Activated naive CD4-positive, alpha-beta T cell treated with anti-CD3 and anti-CD28 coated beads, Interleukin-2, amount 50 U/mL, for 24 hours (primary cell): ENCODE results near the gene SIPA1L3.
A peak's percentile ranks its signal among the peaks of the same experiment; 100 is the strongest.

Experiments used
- H3K27ac Mint-ChIP-seq: one replicate; pipeline ENCODE4 v1.8.0; 2021; ENCODE audit warnings: mild to moderate bottlenecking, mixed read lengths
- H3K27me3 Mint-ChIP-seq: one replicate; pipeline ENCODE4 v1.8.0; 2021; ENCODE audit warnings: mixed read lengths
- H3K36me3 Mint-ChIP-seq: one replicate; pipeline ENCODE4 v1.8.0; 2021; ENCODE audit warnings: mixed read lengths
- H3K4me1 Mint-ChIP-seq: one replicate; pipeline ENCODE4 v1.8.0; 2021; ENCODE audit warnings: mixed read lengths
- H3K4me3 Mint-ChIP-seq: one replicate; pipeline ENCODE4 v1.8.0; 2021; ENCODE audit warnings: mild to moderate bottlenecking, mixed read lengths
- H3K9me3 Mint-ChIP-seq: one replicate; pipeline ENCODE4 v1.8.0; 2021; ENCODE audit warnings: mixed read lengths

SIPA1L3 gene

DNA sequence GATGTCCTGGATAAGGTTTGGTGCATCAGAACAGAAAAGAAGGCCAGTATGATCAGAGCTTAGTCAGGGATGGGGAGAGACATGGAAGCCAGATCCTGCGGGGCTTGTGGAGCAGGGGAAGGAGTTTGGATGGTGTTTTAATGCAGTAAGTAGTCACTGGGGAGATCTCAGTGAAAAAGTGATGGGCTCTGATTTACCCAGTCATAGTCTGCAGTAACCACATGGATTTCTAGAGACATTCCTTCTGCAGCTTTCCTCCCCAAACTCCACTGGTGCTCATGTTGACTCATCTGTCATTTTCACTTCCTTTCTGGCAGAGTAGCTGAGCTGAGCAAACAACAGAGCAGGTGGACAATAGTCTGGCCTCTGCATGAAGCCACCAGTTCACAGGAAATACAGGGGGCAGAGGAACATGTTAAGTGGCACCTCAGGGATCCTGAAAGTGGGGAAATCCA, 172.9 kb downstream of the SIPA1L3 start:
- no peaks in the 10 kb centered on the region for H3K27me3 Mint-ChIP-seq
- peaks cover 2% of the 10 kb centered on the region for H3K36me3 Mint-ChIP-seq
- H3K27ac Mint-ChIP-seq, result peak overlapping the region; percentile 76
- peaks cover 22% of the 10 kb centered on the region for H3K4me1 Mint-ChIP-seq
- peak overlapping the region; percentile 17 for H3K4me3 Mint-ChIP-seq
- no peaks in the 10 kb centered on the region for H3K9me3 Mint-ChIP-seq

DNA sequence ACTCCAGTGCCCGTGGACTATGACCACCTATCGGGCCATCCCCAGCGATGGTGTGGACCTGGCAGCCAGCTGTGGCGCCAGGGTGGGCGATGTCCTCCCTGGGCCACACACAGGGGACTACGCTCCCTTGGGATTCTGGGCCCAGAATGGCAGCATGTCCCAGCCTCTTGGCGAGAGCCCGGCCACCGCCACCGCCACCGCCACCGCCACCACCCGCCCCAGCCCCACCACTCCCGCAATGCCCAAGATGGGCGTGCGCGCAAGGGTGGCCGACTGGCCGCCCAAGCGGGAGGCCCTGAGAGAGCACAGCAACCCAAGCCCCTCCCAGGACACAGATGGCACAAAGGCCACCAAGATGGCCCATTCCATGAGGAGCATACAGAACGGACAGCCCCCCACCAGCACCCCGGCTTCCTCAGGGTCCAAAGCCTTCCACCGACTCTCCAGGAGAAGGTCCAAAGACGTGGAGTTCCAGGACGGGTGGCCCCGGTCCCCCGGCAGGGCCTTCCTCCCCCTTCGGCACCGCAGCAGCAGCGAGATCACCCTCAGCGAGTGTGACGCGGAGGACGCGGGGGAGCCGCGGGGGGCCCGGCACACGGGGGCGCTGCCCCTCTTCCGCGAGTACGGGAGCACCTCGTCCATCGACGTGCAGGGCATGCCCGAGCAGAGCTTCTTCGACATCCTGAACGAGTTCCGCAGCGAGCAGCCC, 174.7 kb downstream of the SIPA1L3 start:
- Mint-ChIP-seq H3K27ac (no peak overlapping the region), H3K4me1 (peaks cover 22% of the 10 kb centered on the region), H3K27me3 (no peaks in the 10 kb centered on the region), H3K9me3 (no peaks in the 10 kb centered on the region), H3K36me3 (peaks cover 3% of the 10 kb centered on the region), H3K4me3 (no peak overlapping the region)

DNA sequence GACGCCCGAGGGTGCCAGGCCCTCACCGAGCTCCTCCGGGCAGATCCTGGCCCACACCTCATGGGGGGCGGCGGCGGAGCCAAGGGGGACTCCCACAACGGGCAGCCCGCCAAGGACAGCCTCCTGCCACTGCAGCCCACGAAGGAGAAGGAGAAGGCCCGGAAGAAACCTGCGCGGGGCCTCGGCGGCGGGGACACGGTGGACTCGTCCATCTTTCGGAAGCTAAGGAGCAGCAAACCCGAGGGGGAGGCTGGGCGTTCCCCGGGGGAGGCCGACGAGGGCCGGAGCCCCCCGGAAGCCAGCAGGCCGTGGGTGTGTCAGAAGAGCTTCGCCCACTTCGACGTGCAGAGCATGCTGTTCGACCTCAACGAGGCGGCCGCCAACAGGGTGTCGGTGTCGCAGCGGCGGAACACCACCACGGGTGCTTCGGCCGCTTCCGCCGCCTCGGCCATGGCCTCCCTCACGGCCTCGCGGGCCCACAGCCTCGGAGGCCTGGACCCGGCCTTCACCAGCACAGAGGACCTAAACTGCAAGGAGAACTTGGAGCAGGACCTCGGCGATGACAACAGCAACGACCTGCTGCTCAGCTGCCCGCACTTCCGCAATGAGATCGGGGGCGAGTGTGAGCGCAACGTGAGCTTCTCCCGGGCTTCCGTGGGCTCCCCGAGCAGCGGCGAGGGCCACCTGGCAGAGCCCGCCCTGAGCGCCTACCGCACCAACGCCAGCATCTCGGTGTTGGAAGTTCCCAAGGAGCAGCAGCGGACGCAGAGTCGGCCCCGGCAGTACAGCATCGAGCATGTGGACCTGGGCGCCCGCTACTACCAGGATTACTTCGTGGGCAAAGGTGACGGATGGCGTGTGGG, 175.5 kb downstream of the SIPA1L3 start:
- Mint-ChIP-seq H3K27me3 (no peaks in the 10 kb centered on the region), H3K9me3 (no peaks in the 10 kb centered on the region), H3K4me3 (no peak overlapping the region), H3K27ac (no peak overlapping the region), H3K4me1 (peaks cover 22% of the 10 kb centered on the region), H3K36me3 (peaks cover 4% of the 10 kb centered on the region)

DNA sequence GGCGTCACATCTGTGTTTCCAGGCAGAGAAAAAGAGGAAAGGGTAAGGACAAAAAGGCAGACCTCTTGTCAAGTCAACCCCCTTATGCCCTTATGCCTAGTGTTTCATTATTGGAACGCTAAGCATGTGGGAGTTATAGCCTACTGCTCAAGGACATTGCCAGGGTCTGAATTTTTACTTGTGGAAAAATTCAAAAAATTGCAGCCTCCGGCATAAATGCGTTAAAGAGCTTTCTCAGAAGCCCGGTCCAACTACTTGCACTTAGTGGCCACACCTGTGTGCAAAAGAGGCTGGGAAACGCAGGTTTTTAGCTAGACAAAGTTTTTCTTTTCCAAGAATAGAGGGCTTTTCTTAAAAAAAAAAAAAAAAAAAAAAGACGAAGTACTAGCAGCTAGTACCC, 177.2 kb downstream of the SIPA1L3 start:
- Mint-ChIP-seq H3K9me3 (no peaks in the 10 kb centered on the region), H3K4me3 (no peak overlapping the region), H3K27me3 (no peaks in the 10 kb centered on the region), H3K36me3 (peaks cover 8% of the 10 kb centered on the region), H3K27ac (no peak overlapping the region), H3K4me1 (peaks cover 21% of the 10 kb centered on the region)

DNA sequence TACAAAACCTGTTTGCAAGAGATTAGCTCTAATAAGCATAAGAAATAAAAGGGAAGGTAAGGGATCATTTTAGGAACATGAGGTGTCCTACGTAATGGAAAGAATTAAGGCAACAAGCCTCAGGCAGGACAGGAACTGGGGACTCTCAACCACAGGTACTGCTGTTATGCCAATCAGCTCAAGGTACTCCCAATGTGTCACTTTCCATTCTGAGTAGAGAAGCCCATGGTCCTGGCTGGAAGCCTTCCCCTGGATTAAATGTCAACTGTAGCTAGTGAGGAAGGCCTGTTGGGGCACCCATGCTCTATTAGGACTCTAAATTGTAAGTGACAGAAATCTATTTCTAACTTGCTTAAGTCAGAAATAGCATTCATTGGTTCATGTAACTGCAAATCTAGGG, 182.4 kb downstream of the SIPA1L3 start:
- Mint-ChIP-seq H3K27me3 (no peaks in the 10 kb centered on the region), H3K9me3 (no peaks in the 10 kb centered on the region), H3K27ac (no peak overlapping the region), H3K4me1 (no peaks in the 10 kb centered on the region), H3K36me3 (peaks cover 10% of the 10 kb centered on the region), H3K4me3 (no peak overlapping the region)

DNA sequence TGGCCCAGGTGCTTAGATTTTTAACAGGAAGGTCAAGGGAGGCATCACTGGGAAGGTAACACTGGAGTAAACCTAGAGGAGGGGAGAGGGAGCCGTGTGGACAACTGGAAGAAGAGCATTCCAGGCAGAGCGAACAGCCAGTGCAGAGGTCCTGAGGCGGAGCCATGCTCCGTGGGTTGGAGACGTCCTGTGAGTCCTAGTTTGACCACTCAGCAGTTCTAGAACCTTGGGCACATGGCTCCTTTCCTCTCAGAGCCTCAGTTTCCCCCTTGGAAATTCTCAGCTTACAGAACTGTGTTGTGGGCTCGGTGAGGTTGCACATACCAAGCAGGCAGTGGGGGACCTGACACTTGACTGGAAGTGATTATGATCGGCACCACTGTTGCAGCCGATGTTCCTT, 186.1 kb downstream of the SIPA1L3 start:
- Mint-ChIP-seq H3K4me3 (no peak overlapping the region), H3K27ac (peak overlapping the region; percentile 12), H3K9me3 (no peaks in the 10 kb centered on the region), H3K4me1 (peaks cover 4% of the 10 kb centered on the region), H3K36me3 (peaks cover 6% of the 10 kb centered on the region), H3K27me3 (no peaks in the 10 kb centered on the region)

DNA sequence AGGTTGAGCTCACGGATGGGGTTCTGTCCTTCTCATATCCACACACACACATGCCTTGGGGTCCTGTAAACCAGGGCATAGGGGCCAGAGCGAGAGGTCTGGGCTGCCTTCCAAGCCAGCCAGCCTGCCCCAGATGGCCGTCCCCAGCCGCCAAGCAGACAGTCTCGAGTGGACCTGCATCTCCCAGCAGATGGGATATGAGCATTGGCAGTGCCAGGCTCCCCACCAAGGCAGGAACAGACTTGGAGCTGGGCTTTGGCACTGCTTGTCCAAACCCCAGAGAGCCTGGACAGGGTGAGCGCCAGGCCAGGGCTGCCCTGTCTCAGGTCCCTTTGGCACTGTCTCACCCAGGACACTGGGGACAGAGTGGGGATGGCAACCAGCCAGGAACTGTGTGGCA, 186.6 kb downstream of the SIPA1L3 start:
- Mint-ChIP-seq H3K4me3 (no peak overlapping the region), H3K27ac (no peak overlapping the region), H3K9me3 (no peaks in the 10 kb centered on the region), H3K36me3 (peaks cover 5% of the 10 kb centered on the region), H3K4me1 (peaks cover 4% of the 10 kb centered on the region), H3K27me3 (no peaks in the 10 kb centered on the region)

DNA sequence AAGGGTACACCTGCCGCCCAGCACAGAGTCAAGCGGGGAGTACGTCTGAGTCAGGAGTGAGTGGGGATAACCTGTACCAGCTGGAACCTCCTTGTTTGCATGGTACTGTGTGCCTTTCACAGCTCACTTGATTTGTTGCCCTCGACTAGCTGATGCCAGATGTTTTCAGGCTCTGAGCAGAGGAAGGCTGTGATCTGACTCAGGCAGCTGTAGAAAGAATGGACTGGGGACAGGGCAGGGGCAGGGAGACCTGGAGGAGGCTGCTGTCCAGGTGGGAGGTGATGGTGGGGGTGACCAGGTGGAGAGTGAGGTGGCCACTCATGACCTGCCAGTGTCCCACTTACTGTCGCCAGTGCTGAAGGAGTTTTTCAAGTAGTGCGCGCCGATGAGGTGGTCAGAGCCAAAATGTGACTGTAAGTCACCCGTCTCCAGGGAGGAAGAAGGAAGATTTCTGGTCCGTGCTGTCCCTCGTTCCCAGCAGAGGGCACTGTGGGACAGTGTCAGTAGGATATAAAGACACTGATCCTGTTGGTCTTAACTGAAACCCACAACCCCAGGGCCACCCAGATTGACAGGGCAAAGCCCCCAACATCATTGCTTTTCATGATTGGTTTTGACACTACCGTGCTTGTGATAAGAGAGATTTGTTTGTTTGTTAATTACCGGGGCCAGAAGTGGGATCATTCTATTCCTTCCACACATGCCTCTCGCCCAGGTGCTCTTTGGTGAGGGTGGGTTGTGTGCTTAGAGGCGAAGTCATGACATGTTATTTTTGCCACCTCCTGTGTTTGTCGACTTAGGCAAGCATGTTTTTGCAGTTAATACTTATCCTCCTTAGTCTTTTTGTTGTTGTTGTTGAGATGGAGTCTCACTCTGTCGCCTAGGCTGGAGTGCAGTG, 188.7 kb downstream of the SIPA1L3 start:
- Mint-ChIP-seq H3K27me3 (no peaks in the 10 kb centered on the region), H3K4me1 (peaks cover 4% of the 10 kb centered on the region), H3K4me3 (no peak overlapping the region), H3K36me3 (peaks cover 10% of the 10 kb centered on the region), H3K27ac (no peak overlapping the region), H3K9me3 (no peaks in the 10 kb centered on the region)

DNA sequence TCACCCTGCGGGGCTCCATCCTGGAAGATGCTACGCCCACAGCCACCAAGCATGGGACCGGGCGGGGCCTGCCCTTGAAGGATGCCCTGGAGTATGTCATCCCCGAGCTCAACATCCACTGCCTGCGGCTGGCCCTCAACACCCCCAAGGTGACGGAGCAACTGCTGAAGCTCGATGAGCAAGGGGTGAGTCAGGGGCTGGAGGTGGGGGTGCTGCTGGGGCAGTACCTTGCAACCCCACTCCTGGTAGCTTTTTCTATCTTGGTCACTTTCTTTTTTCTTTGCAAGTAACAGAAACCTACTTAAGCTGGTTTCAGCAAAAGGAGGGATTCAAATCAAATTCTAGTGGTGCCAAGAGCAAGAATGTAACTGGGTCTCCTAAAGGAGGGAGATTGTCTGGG, 193.0 kb downstream of the SIPA1L3 start:
- no peak overlapping the region for H3K4me3 Mint-ChIP-seq
- no peaks in the 10 kb centered on the region for H3K9me3 Mint-ChIP-seq
- H3K27me3 Mint-ChIP-seq, result no peaks in the 10 kb centered on the region
- no peak overlapping the region for H3K27ac Mint-ChIP-seq
- peaks cover 14% of the 10 kb centered on the region for H3K36me3 Mint-ChIP-seq
- H3K4me1 Mint-ChIP-seq, result peaks cover 4% of the 10 kb centered on the region

DNA sequence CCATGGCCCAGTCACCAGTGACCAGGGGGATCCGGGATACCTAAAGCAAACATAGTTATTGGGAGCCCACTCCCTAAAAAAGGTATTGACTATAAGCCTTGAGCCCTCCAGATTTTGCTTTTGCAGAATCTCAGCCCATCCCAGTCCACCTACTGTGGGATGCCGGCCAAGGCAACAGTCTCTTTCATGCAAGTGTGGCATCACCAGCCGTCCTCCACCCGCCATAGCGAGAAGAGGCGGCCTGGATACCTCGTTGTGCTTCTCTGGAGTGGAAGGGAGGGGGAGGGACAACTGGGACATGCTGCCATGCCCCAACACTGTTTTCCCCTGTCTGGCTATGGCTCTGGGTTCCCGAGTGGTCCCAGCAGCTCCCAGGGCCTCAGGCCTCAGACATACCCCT, 193.6 kb downstream of the SIPA1L3 start:
- Mint-ChIP-seq H3K36me3 (peaks cover 18% of the 10 kb centered on the region), H3K27ac (no peak overlapping the region), H3K27me3 (no peaks in the 10 kb centered on the region), H3K4me3 (no peak overlapping the region), H3K4me1 (no peaks in the 10 kb centered on the region), H3K9me3 (no peaks in the 10 kb centered on the region)

DNA sequence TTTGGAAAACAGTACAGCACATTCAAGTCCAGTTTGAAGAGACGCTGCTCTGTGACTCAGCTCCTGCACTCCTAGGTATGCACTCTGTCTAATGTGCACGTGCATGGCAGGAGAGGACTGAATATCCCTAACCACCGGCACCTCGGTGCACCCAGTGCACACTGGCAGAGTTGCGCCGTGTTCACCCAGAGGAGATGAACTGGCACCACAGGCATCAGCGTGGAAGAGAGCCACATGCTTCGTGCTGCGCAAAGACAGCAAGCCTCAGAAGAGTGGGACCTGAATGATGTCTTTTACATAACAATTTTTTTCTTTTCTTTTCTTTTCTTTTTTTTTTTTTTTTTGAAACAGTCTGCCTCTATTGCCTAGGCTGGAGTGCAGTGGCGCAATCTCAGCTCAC, 194.7 kb downstream of the SIPA1L3 start:
- Mint-ChIP-seq H3K4me1 (no peaks in the 10 kb centered on the region), H3K27me3 (no peaks in the 10 kb centered on the region), H3K9me3 (no peaks in the 10 kb centered on the region), H3K27ac (no peak overlapping the region), H3K36me3 (peaks cover 22% of the 10 kb centered on the region), H3K4me3 (no peak overlapping the region)

DNA sequence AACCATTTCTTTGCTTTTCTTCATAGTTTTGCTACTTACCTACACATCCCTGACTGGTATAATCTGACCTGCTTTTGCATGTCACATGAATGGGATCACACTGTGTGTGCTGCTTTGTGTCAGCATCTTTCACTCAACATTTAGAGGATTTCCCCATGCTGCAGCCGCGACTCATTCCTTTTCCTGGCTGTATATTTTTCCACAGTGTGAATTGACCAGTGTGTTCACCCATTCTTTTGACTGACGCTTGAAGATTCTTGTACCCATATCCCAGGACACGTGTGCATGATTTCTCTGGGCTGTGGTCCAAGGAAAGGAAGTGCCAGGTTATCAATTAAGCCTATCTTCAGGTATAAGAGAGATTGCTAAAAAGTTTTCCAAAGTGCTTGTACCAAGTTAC, 198.6 kb downstream of the SIPA1L3 start:
- Mint-ChIP-seq H3K36me3 (peaks cover 29% of the 10 kb centered on the region), H3K4me1 (no peaks in the 10 kb centered on the region), H3K4me3 (no peak overlapping the region), H3K27ac (no peak overlapping the region), H3K9me3 (no peaks in the 10 kb centered on the region), H3K27me3 (no peaks in the 10 kb centered on the region)

DNA sequence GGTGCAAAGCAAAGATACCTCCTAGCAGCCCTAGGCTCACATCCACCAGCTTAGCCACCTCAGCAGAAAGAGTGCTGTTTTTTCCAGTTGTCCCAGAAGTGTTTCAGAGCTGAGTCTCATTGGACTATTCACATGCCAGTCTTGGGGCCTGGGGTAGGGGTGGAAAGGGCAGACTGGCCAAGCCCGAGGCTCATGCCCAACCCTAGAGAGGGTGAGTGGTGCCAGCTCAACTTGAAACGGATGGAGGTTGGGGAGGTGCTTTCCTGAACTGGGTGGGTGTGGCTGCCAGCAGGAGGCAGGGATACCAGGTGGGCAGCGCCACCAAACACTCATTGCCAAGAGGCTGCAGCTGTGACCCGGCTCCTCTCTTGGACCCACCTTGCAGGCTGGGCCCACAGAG, 200.1 kb downstream of the SIPA1L3 start:
- Mint-ChIP-seq H3K4me3 (no peak overlapping the region), H3K9me3 (no peaks in the 10 kb centered on the region), H3K27me3 (no peaks in the 10 kb centered on the region), H3K27ac (no peak overlapping the region), H3K4me1 (no peaks in the 10 kb centered on the region), H3K36me3 (peaks cover 33% of the 10 kb centered on the region)

DNA sequence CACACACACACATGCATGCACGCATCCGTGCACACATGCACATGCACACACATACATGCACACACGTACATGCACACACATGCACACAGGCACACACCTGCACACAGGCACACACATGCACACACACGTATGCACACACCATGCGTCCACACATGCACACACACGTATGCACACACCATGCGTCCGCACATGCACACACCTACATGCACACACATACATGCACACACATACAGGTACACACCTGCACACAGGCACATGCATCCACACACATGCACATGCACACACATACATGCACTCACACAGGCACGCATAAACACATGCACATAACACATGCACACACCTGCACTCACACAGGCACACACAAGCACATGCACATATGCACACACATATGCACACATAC, 204.9 kb downstream of the SIPA1L3 start:
- Mint-ChIP-seq H3K4me1 (peaks cover 16% of the 10 kb centered on the region), H3K36me3 (peaks cover 27% of the 10 kb centered on the region), H3K4me3 (no peak overlapping the region), H3K27ac (no peak overlapping the region), H3K27me3 (no peaks in the 10 kb centered on the region), H3K9me3 (no peaks in the 10 kb centered on the region)

DNA sequence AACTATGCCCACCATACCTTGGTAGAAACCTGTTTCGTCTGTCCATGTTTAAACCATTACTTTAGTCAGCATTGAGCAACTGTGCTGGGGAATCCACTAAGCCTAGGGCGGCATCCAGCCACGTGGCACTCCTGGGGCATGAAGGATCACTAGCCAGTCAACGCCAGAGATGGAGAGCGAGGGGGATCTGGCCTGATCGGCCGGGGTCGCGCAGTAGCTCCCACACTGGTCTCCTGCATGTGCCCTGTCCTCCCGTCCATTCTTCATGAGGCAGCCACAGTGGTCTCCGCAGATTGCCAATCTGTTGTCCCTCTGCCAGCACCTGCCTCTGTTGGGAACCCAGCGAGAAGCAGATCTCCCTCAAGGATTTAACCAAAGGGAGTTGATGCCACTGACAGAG, 207.6 kb downstream of the SIPA1L3 start:
- H3K36me3 Mint-ChIP-seq, result peaks cover 33% of the 10 kb centered on the region

More for the DNA sequence above, 207.6 kb downstream of the SIPA1L3 start:
- no peak overlapping the region for H3K27ac Mint-ChIP-seq
- H3K27me3 Mint-ChIP-seq, result no peaks in the 10 kb centered on the region
- peaks cover 5% of the 10 kb centered on the region for H3K9me3 Mint-ChIP-seq
- peaks cover 16% of the 10 kb centered on the region for H3K4me1 Mint-ChIP-seq
- H3K4me3 Mint-ChIP-seq, result no peak overlapping the region
